Fibroblast of lung (primary cell): Measurements from ENCODE around the gene PRSS36.

ENCODE experiments used
- EZH2 ChIP-seq: IDR thresholded peaks from 2 replicates; pipeline ENCODE4 v1.5.1; 2012; ENCODE audit warnings: low read length, control low read depth, mild to moderate bottlenecking; ENCODE audit errors: missing control alignments
- TF ChIP-seq, protein P1 (sequence below), 2 donors: IDR thresholded peaks in 1 of 2; conservative IDR thresholded peaks in 1 of 2; 1 replicate in 1 of 2; 2 replicates in 1 of 2; pipeline ENCODE4 v1.5.1; 2011 to 2012; ENCODE audit warnings: low read length in 2 of 2, control low read depth in 1 of 2, inconsistent platforms in 1 of 2, low read depth in 1 of 2, mild to moderate bottlenecking in 1 of 2

- TF ChIP-seq, protein P1, sequence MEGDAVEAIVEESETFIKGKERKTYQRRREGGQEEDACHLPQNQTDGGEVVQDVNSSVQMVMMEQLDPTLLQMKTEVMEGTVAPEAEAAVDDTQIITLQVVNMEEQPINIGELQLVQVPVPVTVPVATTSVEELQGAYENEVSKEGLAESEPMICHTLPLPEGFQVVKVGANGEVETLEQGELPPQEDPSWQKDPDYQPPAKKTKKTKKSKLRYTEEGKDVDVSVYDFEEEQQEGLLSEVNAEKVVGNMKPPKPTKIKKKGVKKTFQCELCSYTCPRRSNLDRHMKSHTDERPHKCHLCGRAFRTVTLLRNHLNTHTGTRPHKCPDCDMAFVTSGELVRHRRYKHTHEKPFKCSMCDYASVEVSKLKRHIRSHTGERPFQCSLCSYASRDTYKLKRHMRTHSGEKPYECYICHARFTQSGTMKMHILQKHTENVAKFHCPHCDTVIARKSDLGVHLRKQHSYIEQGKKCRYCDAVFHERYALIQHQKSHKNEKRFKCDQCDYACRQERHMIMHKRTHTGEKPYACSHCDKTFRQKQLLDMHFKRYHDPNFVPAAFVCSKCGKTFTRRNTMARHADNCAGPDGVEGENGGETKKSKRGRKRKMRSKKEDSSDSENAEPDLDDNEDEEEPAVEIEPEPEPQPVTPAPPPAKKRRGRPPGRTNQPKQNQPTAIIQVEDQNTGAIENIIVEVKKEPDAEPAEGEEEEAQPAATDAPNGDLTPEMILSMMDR (conservative IDR thresholded peaks at IDR 0.05 in 1 of 2, IDR thresholded peaks at IDR 0.05 in 1 of 2; ENCODE audit: low read depth in 1 of 2, low read length in 2 of 2) = no peak
- peak; percentile 67 for TF ChIP-seq EZH2
These were observed 2.3 kb downstream of the PRSS36 start for GRCh38 chr16:31147574-31147973.
